Measurements from ENCODE around the gene PCSK5.

GRCh38 chr9:76034049-76034448 is 143.6 kb downstream of the PCSK5 start:
- no peak for TF ChIP-seq EP300 (IDR thresholded peaks at IDR 0.05; ENCODE audit: borderline replicate concordance)
- TF ChIP-seq ZBTB7A (IDR thresholded peaks at IDR 0.05; ENCODE audit: low read depth), result no peak
- TF ChIP-seq REST (IDR thresholded peaks at IDR 0.05; ENCODE audit: low read depth), result no peak
- TF ChIP-seq EGR1 (IDR thresholded peaks at IDR 0.05), result no peak
- no peak for TF ChIP-seq TEAD4 (IDR thresholded peaks at IDR 0.05)
- no peak for TF ChIP-seq MAX (IDR thresholded peaks at IDR 0.05)

Data from Ishikawa (cell line).